OCI-LY1 (cell line): Measurements from ENCODE around the gene MAP3K9.
A peak's percentile ranks its signal among the peaks of the same experiment; 100 is the strongest.

Experiments
- H2AFZ ChIP-seq: fragments of 200-600 bp; sonication (generic), shearing (Covaris generic); 2 replicates; pipeline ENCODE4 v1.6.0; 2014; ENCODE audit warnings: antibody characterized with exemption, mild to moderate bottlenecking, low read length
- H3F3A ChIP-seq: fragments of 200-600 bp; sonication (generic), shearing (Covaris generic); 2 replicates; pipeline ENCODE4 v1.6.0; 2014; ENCODE audit warnings: mild to moderate bottlenecking, antibody characterized with exemption, low read length, moderate library complexity; ENCODE audit not compliant: insufficient read depth
- H3K27ac ChIP-seq: fragments of 200-600 bp; sonication (generic); 2 replicates; pipeline ENCODE4 v1.5.1; 2014; ENCODE audit warnings: low read length, mixed run types, mild to moderate bottlenecking, low read depth; ENCODE audit not compliant: poor library complexity, severe bottlenecking
- H3K27me3 ChIP-seq: fragments of 200-600 bp; sonication (generic); 2 replicates; pipeline ENCODE4 v1.6.0; 2014; ENCODE audit warnings: antibody characterized with exemption, mild to moderate bottlenecking, low read length, moderate library complexity; ENCODE audit not compliant: insufficient read depth
- H3K36me3 ChIP-seq: fragments of 200-600 bp; sonication (generic); 2 replicates; pipeline ENCODE4 v1.6.1; 2014; ENCODE audit warnings: mild to moderate bottlenecking, antibody characterized with exemption, low read length, moderate library complexity, mixed read lengths; ENCODE audit not compliant: insufficient read depth
- H3K4me1 ChIP-seq: fragments of 200-600 bp; sonication (generic); 2 replicates; pipeline ENCODE4 v1.5.1; 2014; ENCODE audit warnings: mild to moderate bottlenecking, low read length, moderate library complexity; ENCODE audit not compliant: insufficient read depth, severe bottlenecking
- H3K4me2 ChIP-seq: fragments of 200-600 bp; sonication (generic), shearing (Covaris generic); 2 replicates; pipeline ENCODE4 v1.6.1; 2014; ENCODE audit warnings: low read length
- H3K4me3 ChIP-seq: fragments of 200-600 bp; sonication (generic); 2 replicates; pipeline ENCODE4 v1.5.1; 2014; ENCODE audit warnings: low read length, low read depth, mild to moderate bottlenecking, mixed read lengths; ENCODE audit not compliant: poor library complexity, severe bottlenecking
- H3K79me2 ChIP-seq: fragments of 200-600 bp; shearing (Covaris generic); 2 replicates; pipeline ENCODE4 v1.6.1; 2016; ENCODE audit warnings: mixed run types, low read length, mixed read lengths; ENCODE audit not compliant: insufficient read depth
- H3K9ac ChIP-seq: fragments of 200-600 bp; sonication (generic), shearing (Covaris generic); 2 replicates; pipeline ENCODE4 v1.6.1; 2014; ENCODE audit warnings: mild to moderate bottlenecking, low read length, mixed read lengths
- H3K9me2 ChIP-seq: fragments of 200-600 bp; sonication (generic), shearing (Covaris generic); 2 replicates; pipeline ENCODE4 v1.6.1; 2014; ENCODE audit warnings: low read depth, mild to moderate bottlenecking, low read length, mixed read lengths
- H3K9me3 ChIP-seq: fragments of 200-600 bp; shearing (Covaris generic); 2 replicates; pipeline ENCODE4 v1.6.1; 2014; ENCODE audit warnings: low read length, mixed read lengths
- H4K20me1 ChIP-seq: fragments of 200-600 bp; sonication (generic), shearing (Covaris generic); 2 replicates; pipeline ENCODE4 v1.6.0; 2016; ENCODE audit warnings: mild to moderate bottlenecking, low read length; ENCODE audit not compliant: insufficient read depth
- EZH2 ChIP-seq: fragments of 200-600 bp; sonication (generic), shearing (Covaris generic); IDR thresholded peaks from 2 replicates; pipeline ENCODE4 v1.8.0; 2017; ENCODE audit warnings: borderline replicate concordance, mixed run types, mild to moderate bottlenecking, antibody characterized with exemption, low read length, moderate library complexity, mixed read lengths
- TF ChIP-seq, protein P1 (sequence below): fragments of 200-600 bp; sonication (generic), shearing (Covaris generic); IDR thresholded peaks from 2 replicates; pipeline ENCODE4 v1.5.1; 2017; ENCODE audit warnings: mild to moderate bottlenecking, antibody characterized with exemption, low read length, moderate library complexity, mixed read lengths

The MAP3K9 gene

DNA sequence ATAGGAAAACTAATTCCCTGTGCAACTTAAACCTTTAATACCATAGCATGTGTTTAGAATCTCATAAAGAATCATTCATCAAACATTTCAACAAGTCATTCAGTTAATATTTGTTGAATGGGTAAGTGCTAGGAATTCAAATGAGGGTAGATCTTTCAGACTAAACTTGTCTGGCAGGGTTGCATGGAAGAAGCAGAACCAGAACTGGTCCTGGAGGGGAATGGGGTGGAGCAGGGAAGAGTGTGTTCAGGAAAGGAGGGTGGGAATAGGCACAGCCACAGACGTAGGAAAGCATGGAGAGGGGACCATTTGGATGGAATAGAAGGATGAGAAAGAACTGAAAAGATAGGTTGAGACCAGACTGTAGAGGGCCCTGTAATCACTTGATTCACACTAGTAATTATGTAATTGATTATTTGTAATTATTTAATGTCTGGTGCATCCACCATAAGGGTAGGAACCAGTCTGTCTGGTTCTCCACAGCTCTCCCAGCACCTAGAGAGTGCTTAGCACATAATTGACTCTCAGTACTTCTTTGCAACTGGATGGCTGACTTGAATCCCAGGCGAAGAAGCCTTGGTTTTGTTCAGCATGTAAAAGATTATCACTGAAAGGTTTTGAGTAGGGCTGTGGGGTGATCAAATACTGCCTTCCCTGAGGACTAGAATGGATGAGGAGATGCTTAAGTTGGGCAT lies 3.0 kb upstream of the MAP3K9 start:
- no peaks in the 10 kb centered on the region for H3K27me3 ChIP-seq
- no peaks in the 10 kb centered on the region for H4K20me1 ChIP-seq
- no peak overlapping the region for H3K4me3 ChIP-seq
- H2AFZ ChIP-seq, result no peak overlapping the region
- no peaks in the 10 kb centered on the region for H3K79me2 ChIP-seq
- no peaks in the 10 kb centered on the region for H3K36me3 ChIP-seq
- no peaks in the 10 kb centered on the region for H3K9me3 ChIP-seq
- TF ChIP-seq EZH2, result no peak
- TF ChIP-seq, protein P1, sequence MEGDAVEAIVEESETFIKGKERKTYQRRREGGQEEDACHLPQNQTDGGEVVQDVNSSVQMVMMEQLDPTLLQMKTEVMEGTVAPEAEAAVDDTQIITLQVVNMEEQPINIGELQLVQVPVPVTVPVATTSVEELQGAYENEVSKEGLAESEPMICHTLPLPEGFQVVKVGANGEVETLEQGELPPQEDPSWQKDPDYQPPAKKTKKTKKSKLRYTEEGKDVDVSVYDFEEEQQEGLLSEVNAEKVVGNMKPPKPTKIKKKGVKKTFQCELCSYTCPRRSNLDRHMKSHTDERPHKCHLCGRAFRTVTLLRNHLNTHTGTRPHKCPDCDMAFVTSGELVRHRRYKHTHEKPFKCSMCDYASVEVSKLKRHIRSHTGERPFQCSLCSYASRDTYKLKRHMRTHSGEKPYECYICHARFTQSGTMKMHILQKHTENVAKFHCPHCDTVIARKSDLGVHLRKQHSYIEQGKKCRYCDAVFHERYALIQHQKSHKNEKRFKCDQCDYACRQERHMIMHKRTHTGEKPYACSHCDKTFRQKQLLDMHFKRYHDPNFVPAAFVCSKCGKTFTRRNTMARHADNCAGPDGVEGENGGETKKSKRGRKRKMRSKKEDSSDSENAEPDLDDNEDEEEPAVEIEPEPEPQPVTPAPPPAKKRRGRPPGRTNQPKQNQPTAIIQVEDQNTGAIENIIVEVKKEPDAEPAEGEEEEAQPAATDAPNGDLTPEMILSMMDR, result peak; percentile 15; the same call in 1 of the 2 replicates
- peaks cover 63% of the 10 kb centered on the region for H3K4me1 ChIP-seq
- H3F3A ChIP-seq, result no peaks in the 10 kb centered on the region
- H3K9ac ChIP-seq, result no peak overlapping the region
- no peaks in the 10 kb centered on the region for H3K9me2 ChIP-seq
- no peak overlapping the region for H3K27ac ChIP-seq
- H3K4me2 ChIP-seq, result peak overlapping the region; percentile 27

DNA sequence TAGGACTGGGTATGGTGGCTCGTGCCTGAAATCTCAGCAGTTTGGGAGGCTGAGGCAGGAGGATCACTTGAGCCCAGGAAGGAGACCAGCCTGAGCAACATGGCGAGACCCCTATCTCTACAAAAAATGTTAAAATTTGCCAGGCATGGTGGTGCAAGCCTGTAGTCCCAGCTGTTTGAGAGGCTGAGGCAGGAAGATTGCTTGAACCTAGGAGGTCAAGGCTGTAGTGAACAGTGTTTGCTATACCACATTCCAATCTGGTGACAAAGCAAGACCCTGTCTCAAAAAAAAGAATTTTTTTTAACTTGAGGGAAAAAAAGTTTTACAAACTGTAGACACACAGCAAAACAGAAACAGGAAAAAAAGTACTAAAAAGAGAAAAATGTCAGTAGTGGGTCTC lies 2.3 kb upstream of the MAP3K9 start:
- H3K27me3 ChIP-seq, result no peaks in the 10 kb centered on the region
- no peaks in the 10 kb centered on the region for H3K79me2 ChIP-seq
- peak overlapping the region; percentile 27 for H3K4me2 ChIP-seq
- H4K20me1 ChIP-seq, result no peaks in the 10 kb centered on the region
- no peaks in the 10 kb centered on the region for H3K9me2 ChIP-seq
- H3K9ac ChIP-seq, result no peak overlapping the region
- TF ChIP-seq, protein P1, result no peak
- no peak for TF ChIP-seq EZH2
- H2AFZ ChIP-seq, result no peak overlapping the region
- H3K4me1 ChIP-seq, result peaks cover 56% of the 10 kb centered on the region
- H3F3A ChIP-seq, result no peaks in the 10 kb centered on the region
- no peak overlapping the region for H3K4me3 ChIP-seq
- no peak overlapping the region for H3K27ac ChIP-seq
- H3K36me3 ChIP-seq, result no peaks in the 10 kb centered on the region
- H3K9me3 ChIP-seq, result no peaks in the 10 kb centered on the region

DNA sequence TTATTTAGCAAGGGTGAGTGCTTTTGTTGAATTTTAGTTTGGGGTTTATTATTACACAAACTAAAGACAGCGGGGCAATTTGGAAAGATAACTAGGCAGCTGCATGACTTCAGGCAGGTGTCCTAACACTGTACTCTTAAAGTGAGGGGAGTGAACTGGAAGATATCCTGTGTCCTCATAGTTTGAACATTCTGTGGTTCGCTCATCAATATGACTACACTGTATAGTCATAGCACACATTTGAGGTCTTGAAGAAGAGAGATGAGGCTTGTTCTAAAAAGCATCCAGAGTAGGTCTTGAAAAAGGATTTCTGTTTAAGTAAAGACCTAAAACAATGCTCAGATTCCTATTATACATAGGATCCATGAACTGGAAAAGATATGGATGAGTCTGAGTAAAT lies 1.7 kb upstream of the MAP3K9 start:
- no peak overlapping the region for H3K27ac ChIP-seq
- H3K79me2 ChIP-seq, result no peaks in the 10 kb centered on the region
- peak overlapping the region; percentile 75 for H3K4me3 ChIP-seq
- H3K36me3 ChIP-seq, result no peaks in the 10 kb centered on the region
- H3K9me3 ChIP-seq, result no peaks in the 10 kb centered on the region
- peak overlapping the region; percentile 78; the same call in 1 of the 2 replicates for H3K9ac ChIP-seq
- peaks cover 56% of the 10 kb centered on the region for H3K4me1 ChIP-seq
- no peak for TF ChIP-seq EZH2
- TF ChIP-seq, protein P1, result no peak
- H4K20me1 ChIP-seq, result no peaks in the 10 kb centered on the region
- H3K9me2 ChIP-seq, result no peaks in the 10 kb centered on the region
- peak overlapping the region; percentile 87 for H3K4me2 ChIP-seq
- H3K27me3 ChIP-seq, result no peaks in the 10 kb centered on the region
- no peaks in the 10 kb centered on the region for H3F3A ChIP-seq
- H2AFZ ChIP-seq, result no peak overlapping the region
